Liver (tissue), 9 donors: Measurements from ENCODE around the gene KRTAP12-4. TPM values are rescaled to one million over a fixed set of nuclear protein-coding genes. Genes with fewer than 3 reads are reported as not detected.

Source experiments
- DNase-seq: peaks from one replicate; pipeline ENCODE4 v3.0.0-alpha.2; 2017; ENCODE audit warnings: low spot score
- H3K27ac ChIP-seq, 2 donors: one replicate each; pipeline ENCODE4 v1.7.0; 2013; ENCODE audit warnings: inconsistent platforms in 2 of 2, low read length in 2 of 2, control low read depth in 1 of 2, low read depth in 1 of 2, mild to moderate bottlenecking in 1 of 2
- H3K27me3 ChIP-seq, 4 donors: one replicate each; pipeline versions ENCODE4 v1.6.1 to v1.7.0; 2013; ENCODE audit warnings: low read length in 3 of 4, inconsistent platforms in 1 of 4, mild to moderate bottlenecking in 1 of 4, moderate library complexity in 1 of 4; ENCODE audit not compliant: control insufficient read depth in 4 of 4, insufficient read depth in 4 of 4
- H3K36me3 ChIP-seq, 4 donors: one replicate each; pipeline versions ENCODE4 v1.6.1 to v1.7.0; 2013; ENCODE audit warnings: low read length in 3 of 4, mild to moderate bottlenecking in 3 of 4, low read depth in 1 of 4, moderate library complexity in 1 of 4; ENCODE audit not compliant: control insufficient read depth in 4 of 4, insufficient read depth in 3 of 4
- H3K4me1 ChIP-seq, 4 donors: one replicate each; pipeline versions ENCODE4 v1.6.1 to v1.7.0; 2013; ENCODE audit warnings: low read length in 3 of 4, mild to moderate bottlenecking in 3 of 4, moderate library complexity in 1 of 4; ENCODE audit not compliant: control insufficient read depth in 4 of 4, insufficient read depth in 4 of 4
- H3K4me3 ChIP-seq, 3 donors: one replicate each; pipeline versions ENCODE4 v1.6.1 to v1.7.0; 2013; ENCODE audit warnings: low read length in 3 of 3, control low read depth in 1 of 3, low read depth in 1 of 3, mild to moderate bottlenecking in 1 of 3
- H3K9ac ChIP-seq, 2 donors: one replicate each; pipeline ENCODE4 v1.7.0; 2013; ENCODE audit warnings: low read length in 2 of 2, mild to moderate bottlenecking in 2 of 2, moderate library complexity in 2 of 2, control low read depth in 1 of 2, low read depth in 1 of 2
- H3K9me3 ChIP-seq, 4 donors: one replicate each; pipeline versions ENCODE4 v1.6.1 to v1.7.0; 2013; ENCODE audit warnings: low read length in 3 of 4; ENCODE audit not compliant: control insufficient read depth in 4 of 4
- EGR1 ChIP-seq, 2 donors: IDR thresholded peaks; 2 replicates each; pipeline ENCODE4 v1.6.1; 2016 to 2018; ENCODE audit warnings: antibody characterized with exemption in 2 of 2, low read depth in 2 of 2
- FOXA1 ChIP-seq: IDR thresholded peaks from 2 replicates; pipeline ENCODE4 v1.6.1; 2016; ENCODE audit warnings: antibody characterized with exemption
- FOXA2 ChIP-seq: IDR thresholded peaks from 2 replicates; pipeline ENCODE4 v1.6.1; 2016; ENCODE audit warnings: antibody characterized with exemption
- GABPA ChIP-seq, 2 donors: IDR thresholded peaks in 1 of 2; conservative IDR thresholded peaks in 1 of 2; 2 replicates each; pipeline ENCODE4 v1.6.1; 2016; ENCODE audit warnings: antibody characterized with exemption in 2 of 2, mild to moderate bottlenecking in 1 of 2, moderate library complexity in 1 of 2
- HNF4A ChIP-seq, 2 donors: conservative IDR thresholded peaks; 2 replicates each; pipeline ENCODE4 v1.6.1; 2016; ENCODE audit warnings: antibody characterized with exemption in 2 of 2, mild to moderate bottlenecking in 2 of 2
- HNF4G ChIP-seq: IDR thresholded peaks from 2 replicates; pipeline ENCODE4 v1.6.1; 2016; ENCODE audit warnings: antibody characterized with exemption
- JUND ChIP-seq, 2 donors: IDR thresholded peaks; 2 replicates each; pipeline ENCODE4 v1.6.1; 2016; ENCODE audit warnings: antibody characterized with exemption in 2 of 2
- NR2F2 ChIP-seq: IDR thresholded peaks from 2 replicates; pipeline ENCODE4 v1.6.1; 2016; ENCODE audit warnings: antibody characterized with exemption
- RAD21 ChIP-seq, 2 donors: IDR thresholded peaks; 2 replicates each; pipeline ENCODE4 v1.6.1; 2016; ENCODE audit warnings: antibody characterized with exemption in 2 of 2, mild to moderate bottlenecking in 2 of 2
- RXRA ChIP-seq, 2 donors: IDR thresholded peaks; 2 replicates each; pipeline ENCODE4 v1.6.1; 2017 to 2018; ENCODE audit warnings: antibody characterized with exemption in 2 of 2, mild to moderate bottlenecking in 1 of 2
- SP1 ChIP-seq: IDR thresholded peaks from 2 replicates; pipeline ENCODE4 v1.6.1; 2018; ENCODE audit warnings: antibody characterized with exemption, mild to moderate bottlenecking
- TAF1 ChIP-seq: conservative IDR thresholded peaks from 2 replicates; pipeline ENCODE4 v1.6.1; 2016; ENCODE audit warnings: antibody characterized with exemption, mild to moderate bottlenecking
- YY1 ChIP-seq: IDR thresholded peaks from 2 replicates; pipeline ENCODE4 v1.6.1; 2016; ENCODE audit warnings: antibody characterized with exemption, mild to moderate bottlenecking
- WGBS: extraction: QIAGEN DNeasy Blood & Tissue Kit; methylation state at CpG from one replicate; pipeline ENCODE4 v1.1.7; 2013; 5-methylcytosine and 5-hydroxymethylcytosine counted together
- polyA plus RNA-seq, 2 donors: library from polyadenylated mRNA; stranded (reverse) in 1 of 2; unstranded in 1 of 2; fragments of 200-250 nt in 1 of 2; fragments of >200 nt in 1 of 2; fragmentation: Nextera tagmentation in 1 of 2; extraction: Ambion mirVana in 1 of 2; gene quantifications; one replicate each; pipeline versions ENCODE4 v1.2.1 to v1.2.3, GENCODE V29; 2013 to 2015
- total RNA-seq, 2 donors: library from RNA; depleted of rRNA; stranded (reverse); fragments of >200 nt; gene quantifications; one replicate each; pipeline ENCODE4 v1.2.3, GENCODE V29; 2014
- TF ChIP-seq, protein P1 (sequence below): IDR thresholded peaks from 2 replicates; pipeline ENCODE4 v1.6.1; 2016; ENCODE audit warnings: antibody characterized with exemption
- TF ChIP-seq, protein P2 (sequence below): IDR thresholded peaks from 2 replicates; pipeline ENCODE4 v1.6.1; 2016; ENCODE audit warnings: antibody characterized with exemption
- TF ChIP-seq, protein P3 (sequence below): fragments of 150-350 bp; IDR thresholded peaks from 2 replicates; pipeline ENCODE4 v1.5.1; 2017; ENCODE audit warnings: improper control_type of control experiment, low read depth, low read length; ENCODE audit not compliant: missing input control
- TF ChIP-seq, protein P4 (sequence below): IDR thresholded peaks from 2 replicates; pipeline ENCODE4 v1.6.1; 2016; ENCODE audit warnings: antibody characterized with exemption
- donor health status: healthy.
- donor health status: healthy.
- donor health status: healthy.
- donor health status: healthy.
- donor health status: healthy.

Gene KRTAP12-4
- total and polyA plus RNA-seq, 4 donors = not detected

DNA sequence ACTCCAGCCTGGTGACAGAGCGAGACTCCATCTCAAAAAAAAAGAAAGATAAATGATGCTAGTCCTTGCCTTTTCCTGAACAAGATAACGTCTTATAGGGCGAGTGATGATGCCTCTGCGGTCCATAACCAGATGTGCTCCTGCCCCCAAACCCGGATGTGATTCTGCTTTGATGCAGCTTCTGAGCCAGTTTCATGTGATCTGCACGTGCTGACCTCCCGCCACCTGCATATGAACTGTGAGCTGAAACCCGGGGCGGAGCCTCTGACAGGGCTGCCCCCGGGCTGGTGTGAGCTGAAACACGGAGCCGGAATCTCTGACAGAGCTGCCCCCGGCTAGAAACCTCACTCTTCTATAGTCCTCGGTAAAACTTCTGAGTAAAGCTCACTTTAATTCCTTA is 1.3 kb downstream of the KRTAP12-4 start:
- DNase-seq = no peak
- H3K4me1 ChIP-seq = no peaks in the 10 kb centered on the region
- TF ChIP-seq HNF4A (conservative IDR thresholded peaks at IDR 0.05) (no peak), JUND (IDR thresholded peaks at IDR 0.05) (no peak), YY1 (no peak), FOXA1 (no peak), EGR1 (IDR thresholded peaks at IDR 0.05; ENCODE audit: low read depth in 2 of 2) (no peak), RAD21 (IDR thresholded peaks at IDR 0.05) (no peak), FOXA2 (no peak)
- TF ChIP-seq, protein P1, sequence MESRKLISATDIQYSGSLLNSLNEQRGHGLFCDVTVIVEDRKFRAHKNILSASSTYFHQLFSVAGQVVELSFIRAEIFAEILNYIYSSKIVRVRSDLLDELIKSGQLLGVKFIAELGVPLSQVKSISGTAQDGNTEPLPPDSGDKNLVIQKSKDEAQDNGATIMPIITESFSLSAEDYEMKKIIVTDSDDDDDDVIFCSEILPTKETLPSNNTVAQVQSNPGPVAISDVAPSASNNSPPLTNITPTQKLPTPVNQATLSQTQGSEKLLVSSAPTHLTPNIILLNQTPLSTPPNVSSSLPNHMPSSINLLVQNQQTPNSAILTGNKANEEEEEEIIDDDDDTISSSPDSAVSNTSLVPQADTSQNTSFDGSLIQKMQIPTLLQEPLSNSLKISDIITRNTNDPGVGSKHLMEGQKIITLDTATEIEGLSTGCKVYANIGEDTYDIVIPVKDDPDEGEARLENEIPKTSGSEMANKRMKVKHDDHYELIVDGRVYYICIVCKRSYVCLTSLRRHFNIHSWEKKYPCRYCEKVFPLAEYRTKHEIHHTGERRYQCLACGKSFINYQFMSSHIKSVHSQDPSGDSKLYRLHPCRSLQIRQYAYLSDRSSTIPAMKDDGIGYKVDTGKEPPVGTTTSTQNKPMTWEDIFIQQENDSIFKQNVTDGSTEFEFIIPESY = no peak
- TF ChIP-seq, protein P2, sequence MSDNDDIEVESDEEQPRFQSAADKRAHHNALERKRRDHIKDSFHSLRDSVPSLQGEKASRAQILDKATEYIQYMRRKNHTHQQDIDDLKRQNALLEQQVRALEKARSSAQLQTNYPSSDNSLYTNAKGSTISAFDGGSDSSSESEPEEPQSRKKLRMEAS = no peak
- TF ChIP-seq, protein P3, sequence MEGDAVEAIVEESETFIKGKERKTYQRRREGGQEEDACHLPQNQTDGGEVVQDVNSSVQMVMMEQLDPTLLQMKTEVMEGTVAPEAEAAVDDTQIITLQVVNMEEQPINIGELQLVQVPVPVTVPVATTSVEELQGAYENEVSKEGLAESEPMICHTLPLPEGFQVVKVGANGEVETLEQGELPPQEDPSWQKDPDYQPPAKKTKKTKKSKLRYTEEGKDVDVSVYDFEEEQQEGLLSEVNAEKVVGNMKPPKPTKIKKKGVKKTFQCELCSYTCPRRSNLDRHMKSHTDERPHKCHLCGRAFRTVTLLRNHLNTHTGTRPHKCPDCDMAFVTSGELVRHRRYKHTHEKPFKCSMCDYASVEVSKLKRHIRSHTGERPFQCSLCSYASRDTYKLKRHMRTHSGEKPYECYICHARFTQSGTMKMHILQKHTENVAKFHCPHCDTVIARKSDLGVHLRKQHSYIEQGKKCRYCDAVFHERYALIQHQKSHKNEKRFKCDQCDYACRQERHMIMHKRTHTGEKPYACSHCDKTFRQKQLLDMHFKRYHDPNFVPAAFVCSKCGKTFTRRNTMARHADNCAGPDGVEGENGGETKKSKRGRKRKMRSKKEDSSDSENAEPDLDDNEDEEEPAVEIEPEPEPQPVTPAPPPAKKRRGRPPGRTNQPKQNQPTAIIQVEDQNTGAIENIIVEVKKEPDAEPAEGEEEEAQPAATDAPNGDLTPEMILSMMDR = no peak
- WGBS = 69% methylated on average over 14 of the region's 14 CpGs
- no peak overlapping the region for H3K4me3 ChIP-seq
- H3K27me3 ChIP-seq = no peaks in the 10 kb centered on the region
- H3K36me3 ChIP-seq = no peaks in the 10 kb centered on the region
- H3K9me3 ChIP-seq = peaks cover 0 to 5% (median 0%) of the 10 kb centered on the region in 4 donors
- H3K27ac ChIP-seq = no peak overlapping the region
- no peak overlapping the region for H3K9ac ChIP-seq

DNA sequence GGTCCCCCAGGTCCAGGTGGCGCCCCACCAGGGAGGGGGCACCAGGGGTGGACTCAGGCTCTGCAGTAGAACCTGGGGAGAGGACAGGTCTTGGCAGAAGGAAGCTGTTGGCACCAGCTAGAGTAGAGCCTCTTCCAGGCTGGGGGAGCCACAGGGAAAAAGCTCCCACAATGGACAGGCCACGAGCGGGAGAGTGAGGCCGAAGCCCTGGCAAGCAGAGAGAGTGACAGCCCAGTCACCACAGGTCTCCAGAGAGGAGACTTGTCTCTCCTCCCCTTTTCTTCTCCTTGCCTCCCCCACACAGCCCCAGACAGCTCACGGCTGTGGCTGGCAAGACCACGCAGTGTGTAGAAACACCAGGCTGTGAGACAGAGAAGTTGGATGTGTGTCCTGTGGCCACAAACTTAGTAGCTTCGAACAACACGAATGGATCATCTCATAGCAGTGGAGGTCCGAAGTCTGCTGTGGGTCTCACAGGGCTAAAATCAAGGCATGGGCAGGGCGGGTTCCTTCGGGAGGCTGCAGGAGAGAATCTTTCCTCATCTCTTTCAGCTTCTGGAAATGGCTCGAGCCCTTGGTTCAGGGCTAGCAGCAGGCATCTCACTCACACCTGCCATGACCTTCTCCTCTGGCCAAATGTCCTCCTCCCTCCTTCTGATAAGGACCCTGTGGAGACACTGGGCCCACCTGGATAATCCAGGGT is 3.3 kb downstream of the KRTAP12-4 start:
- Histone ChIP-seq H3K4me3 (no peak overlapping the region), H3K36me3 (no peaks in the 10 kb centered on the region), H3K27me3 (no peaks in the 10 kb centered on the region), H3K9me3 (peaks cover 0 to under 1% (median 0%) of the 10 kb centered on the region in 4 donors), H3K4me1 (no peaks in the 10 kb centered on the region), H3K9ac (no peak overlapping the region), H3K27ac (no peak overlapping the region)
- DNase-seq = no peak
- no peak for TF ChIP-seq HNF4G
- TF ChIP-seq NR2F2 = no peak
- no peak for TF ChIP-seq FOXA1
- TF ChIP-seq RXRA (IDR thresholded peaks at IDR 0.05) = no peak
- 88% methylated on average over 12 of the region's 12 CpGs for WGBS

DNA sequence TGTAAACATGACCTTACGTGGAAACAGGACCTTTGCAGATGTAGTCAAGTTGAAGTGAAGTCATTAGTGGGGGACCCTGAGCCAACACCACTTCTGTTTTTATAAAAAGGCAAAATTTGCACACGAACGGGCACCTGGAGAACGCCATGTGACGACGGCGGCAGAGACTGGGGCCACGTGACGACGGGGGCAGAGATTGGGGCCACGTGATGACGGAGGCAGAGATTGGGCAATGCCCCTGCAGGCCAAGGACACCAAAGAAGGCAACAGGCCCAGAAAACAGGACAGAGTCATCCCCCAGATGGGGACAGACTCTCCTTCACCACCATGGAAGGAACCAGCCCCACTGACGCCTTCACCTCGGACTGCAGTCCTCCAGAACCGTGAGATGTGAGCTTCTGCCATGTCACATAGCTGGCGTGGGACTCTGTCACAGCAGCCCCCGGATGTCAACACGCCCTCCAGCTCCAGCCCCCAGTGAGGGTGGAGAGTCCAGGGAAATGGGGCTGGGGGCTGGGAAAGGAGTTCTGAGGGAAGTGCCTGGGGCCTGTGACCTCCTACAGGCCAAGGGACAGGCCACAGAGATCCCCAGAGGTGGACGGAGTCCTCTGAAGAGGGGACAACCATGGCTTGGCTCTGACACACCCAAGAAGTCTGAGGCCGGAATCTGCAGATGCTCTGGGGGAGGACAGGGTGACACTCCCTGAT is 4.0 kb downstream of the KRTAP12-4 start:
- no peaks in the 10 kb centered on the region for H3K27me3 ChIP-seq

More for the DNA sequence above, 4.0 kb downstream of the KRTAP12-4 start:
- H3K36me3 ChIP-seq = no peaks in the 10 kb centered on the region
- no peak for DNase-seq
- no peak overlapping the region for H3K9ac ChIP-seq
- no peaks in the 10 kb centered on the region for H3K9me3 ChIP-seq
- no peaks in the 10 kb centered on the region for H3K4me1 ChIP-seq
- WGBS = 90% methylated on average over 20 of the region's 20 CpGs
- no peak overlapping the region for H3K27ac ChIP-seq
- TF ChIP-seq, protein P4, sequence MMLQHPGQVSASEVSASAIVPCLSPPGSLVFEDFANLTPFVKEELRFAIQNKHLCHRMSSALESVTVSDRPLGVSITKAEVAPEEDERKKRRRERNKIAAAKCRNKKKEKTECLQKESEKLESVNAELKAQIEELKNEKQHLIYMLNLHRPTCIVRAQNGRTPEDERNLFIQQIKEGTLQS = no peak
- TF ChIP-seq JUND (IDR thresholded peaks at IDR 0.05) = no peak
- TF ChIP-seq, protein P1 = no peak
- no peak for TF ChIP-seq TAF1
- no peak for TF ChIP-seq SP1
- TF ChIP-seq, protein P2 = no peak
- TF ChIP-seq RAD21 (IDR thresholded peaks at IDR 0.05) = no peak
- no peak for TF ChIP-seq NR2F2
- no peak for TF ChIP-seq EGR1 (IDR thresholded peaks at IDR 0.05; ENCODE audit: low read depth in 2 of 2)
- no peak for TF ChIP-seq GABPA (IDR thresholded peaks at IDR 0.05 in 1 of 2, conservative IDR thresholded peaks at IDR 0.05 in 1 of 2)
- TF ChIP-seq FOXA1 = no peak
- no peak for TF ChIP-seq HNF4G
- TF ChIP-seq HNF4A (conservative IDR thresholded peaks at IDR 0.05) = no peak
- TF ChIP-seq FOXA2 = no peak
- no peak overlapping the region for H3K4me3 ChIP-seq
